HG03103 (cell line): ENCODE measurements around the gene BRAP.
"Not testable (repeated sequence)": the region's sequence is repeated elsewhere in the genome, so short reads cannot be mapped to it uniquely, and the experiment has no call there.

Experiments
- ATAC-seq: cut with Tn5 transposase; IDR thresholded peaks from one replicate; pipeline ENCODE4 v1.9.1; 2021; ENCODE audit warnings: low read depth; ENCODE audit not compliant: unreplicated experiment

The BRAP gene

GRCh38 chr12:111685811-111686573 is at the start of gene BRAP, which contains the start of gene ACAD10:
BRAP (minus strand) TSS chr12:111685956; CDS start chr12:111685792, 164 bp downstream.
ACAD10 (plus strand) TSS chr12:111686053; CDS start chr12:111692710, 6,657 bp downstream.
- ATAC-seq = peak; percentile 89

GRCh38 chr12:111733340-111733915 is 47.7 kb upstream of the BRAP start:
- no peak for ATAC-seq

- no peak for ATAC-seq
Measured at GRCh38 chr12:111732786-111733185, 47.0 kb upstream of the BRAP start.

GRCh38 chr12:111730420-111730819 is 44.7 kb upstream of the BRAP start:
- ATAC-seq = no peak

GRCh38 chr12:111728795-111729194 is 43.0 kb upstream of the BRAP start:
- no peak for ATAC-seq

GRCh38 chr12:111723646-111724360 is 38.0 kb upstream of the BRAP start:
- ATAC-seq = not testable (repeated sequence)

- ATAC-seq = no peak
Measured at GRCh38 chr12:111720457-111720856, 34.7 kb upstream of the BRAP start.

- ATAC-seq = not testable (repeated sequence)
Measured at GRCh38 chr12:111719316-111719715, 33.6 kb upstream of the BRAP start.

- ATAC-seq = no peak
Measured at GRCh38 chr12:111715279-111715678, 29.5 kb upstream of the BRAP start.

GRCh38 chr12:111706145-111706544 is 20.4 kb upstream of the BRAP start:
- no peak for ATAC-seq

GRCh38 chr12:111705672-111706071 is 19.9 kb upstream of the BRAP start:
- no peak for ATAC-seq

GRCh38 chr12:111699962-111700361 is 14.2 kb upstream of the BRAP start:
- ATAC-seq = no peak

GRCh38 chr12:111693818-111694217 is 8.1 kb upstream of the BRAP start:
- ATAC-seq = no peak

- no peak for ATAC-seq
Measured at GRCh38 chr12:111692575-111693210, 6.9 kb upstream of the BRAP start.

- ATAC-seq = no peak
Measured at GRCh38 chr12:111691262-111691661, 5.5 kb upstream of the BRAP start.

GRCh38 chr12:111687952-111688351 is 2.2 kb upstream of the BRAP start:
- ATAC-seq = no peak

- no peak for ATAC-seq
Measured at GRCh38 chr12:111687255-111687654, 1.5 kb upstream of the BRAP start.

GRCh38 chr12:111686574-111687105 is 884 bp upstream of the BRAP start:
- ATAC-seq = no peak

GRCh38 chr12:111685322-111685810 is 390 bp downstream of the BRAP start:
- ATAC-seq = peak; percentile 7

GRCh38 chr12:111684485-111685198 is 1.1 kb downstream of the BRAP start:
- ATAC-seq = not testable (repeated sequence)
